ENCODE data around the gene MAB21L3. TPM values are rescaled to one million over a fixed set of nuclear protein-coding genes. Genes with fewer than 3 reads are reported as not detected.
A peak's percentile ranks its signal among the peaks of the same experiment; 100 is the strongest.

MAB21L3 gene
- total RNA-seq, 1 donor = 0.36 TPM

DNA sequence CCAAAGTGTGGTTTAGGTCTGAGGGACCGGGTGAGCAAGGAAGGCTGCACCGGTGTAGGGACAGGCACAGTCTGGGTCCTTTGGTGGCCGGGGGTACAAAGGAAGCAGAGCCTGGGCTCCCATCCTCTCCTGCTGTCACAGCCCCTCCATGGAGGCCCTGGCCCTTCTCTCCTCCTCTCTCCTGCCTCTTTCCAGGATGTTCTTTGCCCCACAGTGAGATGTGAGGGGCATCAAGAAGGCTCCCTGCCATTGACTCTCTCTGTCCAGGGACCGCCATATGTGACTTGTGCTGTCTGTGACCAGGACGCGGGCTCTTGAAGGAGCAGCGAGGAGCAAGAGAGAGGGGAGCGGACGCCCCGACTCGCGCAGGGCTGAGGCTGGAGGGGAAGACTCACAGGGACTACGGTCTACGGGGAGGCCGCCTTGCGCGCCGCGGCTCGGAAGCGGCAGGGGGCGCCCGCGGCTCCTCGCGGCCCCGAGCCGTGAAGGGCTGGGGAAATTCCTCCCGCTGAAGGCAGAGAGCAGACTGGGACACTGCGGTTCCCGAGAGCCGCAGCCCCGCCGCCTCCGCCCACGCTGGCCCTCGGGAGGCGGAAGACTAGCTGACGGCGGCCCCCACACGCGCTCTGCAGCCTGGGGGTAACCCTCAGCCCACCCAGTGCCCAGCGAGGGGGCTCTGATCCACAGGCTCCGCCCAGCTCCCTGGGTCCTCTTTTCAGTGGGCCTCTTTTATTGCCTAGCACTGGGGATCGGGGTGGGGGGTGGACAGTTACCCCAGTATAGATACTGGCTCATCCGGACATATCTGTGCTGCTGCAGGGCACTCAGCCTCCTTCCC, 40.8 kb downstream of the MAB21L3 start:
- Histone ChIP-seq H4K20me1 (ENCODE audit: insufficient read depth, low read length) (no peaks in the 10 kb centered on the region), H3K79me2 (ENCODE audit: insufficient read depth, low read length) (no peaks in the 10 kb centered on the region), H3K4me1 (ENCODE audit: insufficient read depth, low read length) (no peaks in the 10 kb centered on the region), H3K27me3 (ENCODE audit: insufficient read depth, low read length) (peaks cover 4% of the 10 kb centered on the region), H3K9me3 (ENCODE audit: low read depth, low read length) (no peaks in the 10 kb centered on the region), H3K4me2 (ENCODE audit: insufficient read depth, low read length) (peak overlapping the region; percentile 87), H3K4me3 (ENCODE audit: insufficient read depth, low read length) (peak overlapping the region; percentile 69), H2AFZ (ENCODE audit: low read length) (peak overlapping the region; percentile 83), H3K36me3 (ENCODE audit: insufficient read depth, low read length) (no peaks in the 10 kb centered on the region), H3K27ac (ENCODE audit: low read depth, low read length) (no peak overlapping the region)
- TF ChIP-seq, protein P1, sequence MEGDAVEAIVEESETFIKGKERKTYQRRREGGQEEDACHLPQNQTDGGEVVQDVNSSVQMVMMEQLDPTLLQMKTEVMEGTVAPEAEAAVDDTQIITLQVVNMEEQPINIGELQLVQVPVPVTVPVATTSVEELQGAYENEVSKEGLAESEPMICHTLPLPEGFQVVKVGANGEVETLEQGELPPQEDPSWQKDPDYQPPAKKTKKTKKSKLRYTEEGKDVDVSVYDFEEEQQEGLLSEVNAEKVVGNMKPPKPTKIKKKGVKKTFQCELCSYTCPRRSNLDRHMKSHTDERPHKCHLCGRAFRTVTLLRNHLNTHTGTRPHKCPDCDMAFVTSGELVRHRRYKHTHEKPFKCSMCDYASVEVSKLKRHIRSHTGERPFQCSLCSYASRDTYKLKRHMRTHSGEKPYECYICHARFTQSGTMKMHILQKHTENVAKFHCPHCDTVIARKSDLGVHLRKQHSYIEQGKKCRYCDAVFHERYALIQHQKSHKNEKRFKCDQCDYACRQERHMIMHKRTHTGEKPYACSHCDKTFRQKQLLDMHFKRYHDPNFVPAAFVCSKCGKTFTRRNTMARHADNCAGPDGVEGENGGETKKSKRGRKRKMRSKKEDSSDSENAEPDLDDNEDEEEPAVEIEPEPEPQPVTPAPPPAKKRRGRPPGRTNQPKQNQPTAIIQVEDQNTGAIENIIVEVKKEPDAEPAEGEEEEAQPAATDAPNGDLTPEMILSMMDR (IDR thresholded peaks at IDR 0.05; ENCODE audit: extremely low read depth, low read depth, low read length) = peak; percentile 70
- DNase-seq (ENCODE audit: insufficient read length, low spot score, missing footprints) = peak; percentile 99

DNA sequence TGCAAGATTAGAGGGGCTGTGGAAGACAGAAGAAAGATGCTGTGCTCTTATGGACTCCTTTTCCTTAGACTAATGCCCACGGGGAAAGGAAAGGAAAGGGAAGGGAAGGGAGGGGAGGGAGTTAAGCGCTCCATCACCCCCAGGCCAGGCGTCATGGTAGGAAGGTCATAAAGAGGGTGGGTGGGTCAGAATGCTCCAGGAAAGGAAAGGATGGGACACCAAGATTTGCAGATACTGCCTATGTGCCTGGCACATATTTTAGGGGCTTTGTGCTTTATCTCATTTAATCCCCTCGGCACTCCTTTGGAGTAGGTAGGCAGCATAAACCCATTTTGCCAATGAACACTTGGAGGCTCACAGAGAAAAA, 41.4 kb downstream of the MAB21L3 start:
- peak overlapping the region; percentile 87 for H3K4me2 ChIP-seq (ENCODE audit: insufficient read depth, low read length)

DNA sequence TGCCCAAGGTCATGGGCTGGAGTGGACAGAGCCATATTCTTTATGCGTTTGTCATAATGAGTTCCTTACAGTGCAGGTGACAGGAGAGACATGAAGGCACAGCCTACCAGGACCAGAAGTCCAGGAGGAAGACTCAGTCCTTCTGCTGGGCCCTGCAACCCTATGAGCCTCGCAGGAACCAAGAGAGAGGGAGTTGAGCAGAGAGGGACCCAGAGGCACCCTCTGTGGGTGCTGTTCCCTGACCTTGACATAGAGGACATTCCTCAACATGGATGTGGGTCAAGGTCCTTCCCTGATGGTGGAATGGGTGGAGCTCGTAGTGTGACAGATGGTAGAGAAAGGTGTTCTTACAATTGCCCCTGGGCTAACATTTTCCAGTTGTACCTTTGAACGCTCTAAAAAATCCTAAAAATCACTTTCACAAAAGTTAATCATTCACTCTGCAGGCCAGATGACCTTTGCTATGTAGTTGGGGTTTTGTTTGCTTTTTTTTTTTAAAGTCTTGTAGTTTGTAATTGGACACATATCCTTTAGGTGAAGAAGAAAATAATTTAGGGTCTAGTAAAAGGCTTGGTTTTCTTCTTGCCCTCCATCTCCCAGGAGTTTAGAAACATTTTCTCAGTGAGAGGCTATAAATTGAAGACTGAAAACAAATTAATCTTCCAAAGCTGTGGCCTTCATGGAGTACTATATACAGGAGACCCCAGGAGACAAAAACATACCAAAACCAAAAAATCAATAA, 41.9 kb downstream of the MAB21L3 start:
- H3K4me2 ChIP-seq (ENCODE audit: insufficient read depth, low read length) = no peak overlapping the region
- peaks cover 4% of the 10 kb centered on the region for H3K27me3 ChIP-seq (ENCODE audit: insufficient read depth, low read length)
- no peak overlapping the region for H2AFZ ChIP-seq (ENCODE audit: low read length)
- no peaks in the 10 kb centered on the region for H3K36me3 ChIP-seq (ENCODE audit: insufficient read depth, low read length)
- H3K27ac ChIP-seq (ENCODE audit: low read depth, low read length) = no peak overlapping the region
- H3K9me3 ChIP-seq (ENCODE audit: low read depth, low read length) = no peaks in the 10 kb centered on the region
- H4K20me1 ChIP-seq (ENCODE audit: insufficient read depth, low read length) = no peaks in the 10 kb centered on the region
- DNase-seq (ENCODE audit: insufficient read length, low spot score, missing footprints) = no peak
- H3K4me1 ChIP-seq (ENCODE audit: insufficient read depth, low read length) = no peaks in the 10 kb centered on the region
- no peaks in the 10 kb centered on the region for H3K79me2 ChIP-seq (ENCODE audit: insufficient read depth, low read length)
- H3K4me3 ChIP-seq (ENCODE audit: insufficient read depth, low read length) = no peak overlapping the region
- TF ChIP-seq, protein P1 (IDR thresholded peaks at IDR 0.05; ENCODE audit: extremely low read depth, low read depth, low read length) = no peak

More for the DNA sequence above, 41.4 kb downstream of the MAB21L3 start:
- no peaks in the 10 kb centered on the region for H3K79me2 ChIP-seq (ENCODE audit: insufficient read depth, low read length)
- H2AFZ ChIP-seq (ENCODE audit: low read length) = peak overlapping the region; percentile 83
- no peaks in the 10 kb centered on the region for H4K20me1 ChIP-seq (ENCODE audit: insufficient read depth, low read length)
- TF ChIP-seq, protein P1 (IDR thresholded peaks at IDR 0.05; ENCODE audit: extremely low read depth, low read depth, low read length) = no peak
- no peak overlapping the region for H3K27ac ChIP-seq (ENCODE audit: low read depth, low read length)
- H3K9me3 ChIP-seq (ENCODE audit: low read depth, low read length) = no peaks in the 10 kb centered on the region
- H3K4me1 ChIP-seq (ENCODE audit: insufficient read depth, low read length) = no peaks in the 10 kb centered on the region
- peak overlapping the region; percentile 69 for H3K4me3 ChIP-seq (ENCODE audit: insufficient read depth, low read length)
- H3K27me3 ChIP-seq (ENCODE audit: insufficient read depth, low read length) = peaks cover 4% of the 10 kb centered on the region
- no peak for DNase-seq (ENCODE audit: insufficient read length, low spot score, missing footprints)
- no peaks in the 10 kb centered on the region for H3K36me3 ChIP-seq (ENCODE audit: insufficient read depth, low read length)

DNA sequence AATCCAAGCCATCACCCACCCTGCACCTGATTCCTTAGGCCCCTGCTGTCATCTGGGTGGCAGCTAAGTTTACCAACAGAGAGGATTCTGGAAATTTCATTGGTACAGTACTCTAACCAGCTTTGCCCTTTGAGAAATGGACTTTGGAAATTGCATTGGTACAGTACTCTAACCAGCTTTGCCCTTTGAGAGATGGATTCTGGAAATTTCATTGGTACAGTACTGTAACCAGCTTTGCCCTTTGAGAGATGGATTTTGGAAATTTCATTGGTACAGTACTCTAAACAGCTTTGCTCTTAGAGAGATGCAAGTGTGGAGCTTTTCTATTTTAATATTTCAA, 42.5 kb downstream of the MAB21L3 start:
- H3K4me3 ChIP-seq (ENCODE audit: insufficient read depth, low read length) = no peak overlapping the region
- no peaks in the 10 kb centered on the region for H3K4me1 ChIP-seq (ENCODE audit: insufficient read depth, low read length)
- DNase-seq (ENCODE audit: insufficient read length, low spot score, missing footprints) = no peak
- H3K4me2 ChIP-seq (ENCODE audit: insufficient read depth, low read length) = no peak overlapping the region
- H4K20me1 ChIP-seq (ENCODE audit: insufficient read depth, low read length) = no peaks in the 10 kb centered on the region
- peaks cover 4% of the 10 kb centered on the region for H3K27me3 ChIP-seq (ENCODE audit: insufficient read depth, low read length)
- H2AFZ ChIP-seq (ENCODE audit: low read length) = no peak overlapping the region
- H3K9me3 ChIP-seq (ENCODE audit: low read depth, low read length) = no peaks in the 10 kb centered on the region
- no peaks in the 10 kb centered on the region for H3K79me2 ChIP-seq (ENCODE audit: insufficient read depth, low read length)
- H3K36me3 ChIP-seq (ENCODE audit: insufficient read depth, low read length) = no peaks in the 10 kb centered on the region
- no peak overlapping the region for H3K27ac ChIP-seq (ENCODE audit: low read depth, low read length)
- TF ChIP-seq, protein P1 (IDR thresholded peaks at IDR 0.05; ENCODE audit: extremely low read depth, low read depth, low read length) = no peak

Measured in osteoblast (primary cell).